Keratinocyte (primary cell): ENCODE measurements around the gene COMT. TPM values are rescaled to one million over a fixed set of nuclear protein-coding genes. Genes with fewer than 3 reads are reported as not detected.
A peak's percentile ranks its signal among the peaks of the same experiment; 100 is the strongest.

ENCODE experiments used
- DNase-seq: peaks from one replicate; pipeline ENCODE4 v3.0.0-alpha.2; 2011; ENCODE audit warnings: low read depth, missing footprints, low spot score
- FAIRE-seq: peaks from 2 replicates; lab custom pipeline; 2011; peaks lifted over from hg19 to GRCh38; lab: Jason Lieb, UNC
- H2AFZ ChIP-seq: 2 replicates; pipeline ENCODE4 v1.6.0; 2012; ENCODE audit warnings: low read length, control low read depth, inconsistent platforms; ENCODE audit not compliant: control insufficient read depth
- H3K27ac ChIP-seq: 2 replicates; pipeline ENCODE4 v1.5.1; 2011; ENCODE audit warnings: low read length; ENCODE audit not compliant: control insufficient read depth, insufficient read depth
- H3K27me3 ChIP-seq: 3 replicates; pipeline ENCODE4 v1.6.0; 2011; ENCODE audit warnings: low read length; ENCODE audit not compliant: control insufficient read depth, insufficient read depth; ENCODE audit errors: extremely low read depth
- H3K36me3 ChIP-seq, 2 experiments: 2 replicates in 1 of 2; 3 replicates in 1 of 2; pipeline ENCODE4 v1.5.1; 2011; ENCODE audit warnings: low read length in 2 of 2, mild to moderate bottlenecking in 1 of 2; ENCODE audit not compliant: control insufficient read depth in 2 of 2, insufficient read depth in 2 of 2; ENCODE audit errors: extremely low read depth in 1 of 2
- H3K4me1 ChIP-seq: 3 replicates; pipeline ENCODE4 v1.5.1; 2011; ENCODE audit warnings: low read length; ENCODE audit not compliant: control insufficient read depth, insufficient read depth; ENCODE audit errors: extremely low read depth
- H3K4me2 ChIP-seq: 3 replicates; pipeline ENCODE4 v1.6.0; 2011; ENCODE audit warnings: low read depth, low read length; ENCODE audit not compliant: control insufficient read depth, insufficient read depth; ENCODE audit errors: extremely low read depth
- H3K4me3 ChIP-seq, 3 experiments: fragments of 200-600 bp in 1 of 3; sonication (generic) in 1 of 3; 2 replicates in 2 of 3; 3 replicates in 1 of 3; pipeline ENCODE4 v1.5.1; 2011 to 2016; ENCODE audit warnings: low read length in 3 of 3, mild to moderate bottlenecking in 3 of 3, control low read depth in 2 of 3, inconsistent platforms in 1 of 3, low read depth in 1 of 3, mixed read lengths in 1 of 3, mixed run types in 1 of 3, moderate library complexity in 1 of 3; ENCODE audit not compliant: control insufficient read depth in 2 of 3, insufficient read depth in 2 of 3; ENCODE audit errors: extremely low read depth in 1 of 3
- H3K79me2 ChIP-seq: 2 replicates; pipeline ENCODE4 v1.6.0; 2012; ENCODE audit warnings: low read length; ENCODE audit not compliant: control insufficient read depth, insufficient read depth
- H3K9ac ChIP-seq: 3 replicates; pipeline ENCODE4 v1.6.0; 2011; ENCODE audit warnings: low read length; ENCODE audit not compliant: control insufficient read depth, insufficient read depth; ENCODE audit errors: extremely low read depth
- H3K9me1 ChIP-seq: 3 replicates; pipeline ENCODE4 v1.6.0; 2011; ENCODE audit warnings: low read length; ENCODE audit not compliant: control insufficient read depth, insufficient read depth; ENCODE audit errors: extremely low read depth
- H3K9me3 ChIP-seq: 2 replicates; pipeline ENCODE4 v1.5.1; 2012; ENCODE audit warnings: low read depth, low read length; ENCODE audit not compliant: control insufficient read depth
- H4K20me1 ChIP-seq: 3 replicates; pipeline ENCODE4 v1.6.0; 2011; ENCODE audit warnings: low read length; ENCODE audit not compliant: control insufficient read depth, insufficient read depth; ENCODE audit errors: extremely low read depth
- CTCF ChIP-seq, 3 experiments: IDR thresholded peaks in 1 of 3; conservative IDR thresholded peaks in 1 of 3; optimal IDR thresholded peaks in 1 of 3; 2 replicates in 2 of 3; 3 replicates in 1 of 3; pipeline versions ENCODE3 to v1.5.1; 2011; ENCODE audit warnings: low read length in 3 of 3, mild to moderate bottlenecking in 3 of 3, moderate library complexity in 2 of 3, control low read depth in 1 of 3, inconsistent platforms in 1 of 3; ENCODE audit not compliant: insufficient read depth in 2 of 3; ENCODE audit errors: extremely low read depth in 1 of 3
- EZH2 ChIP-seq: IDR thresholded peaks from one replicate; pipeline ENCODE4 v1.6.1; 2012; ENCODE audit warnings: inconsistent platforms, mild to moderate bottlenecking, low read length, moderate library complexity
- dilution Hi-C: fragments of 300-500 bp; cut with MboI; formaldehyde crosslinking; loops from one replicate; pipeline ENCODE4 v1.7.0; 2020; ENCODE audit warnings: low sequenced_read_pairs; ENCODE audit not compliant: extremely low pct_ligation_motif_present
- polyA plus RNA-seq, 5 experiments: library from polyadenylated mRNA; depleted of rRNA in 3 of 5; stranded (reverse) in 3 of 5; stranded (forward) in 1 of 5; unstranded in 1 of 5; fragments of >200 nt; gene quantifications; 1 replicate in 1 of 5; 2 replicates in 3 of 5; 3 replicates in 1 of 5; pipeline versions ENCODE4 v1.2.1 to v1.2.3, GENCODE V29; 2011 to 2012; ENCODE audit warnings: missing spikeins in 2 of 5, low read depth in 1 of 5, low replicate concordance in 1 of 5

COMT gene
- polyA plus RNA-seq, 1 donor (not counting 4 experiments of a cell fraction or from before 2014, with no cell fraction given), result 139 TPM

- Histone ChIP-seq H3K4me3 (no peak overlapping the region), H2AFZ (no peak overlapping the region), H3K27me3 (no peaks in the 10 kb centered on the region), H3K9me1 (no peaks in the 10 kb centered on the region), H3K36me3 (peaks cover 0 to 1% of the 10 kb centered on the region in 2 experiments), H4K20me1 (no peaks in the 10 kb centered on the region), H3K4me2 (no peak overlapping the region), H3K9ac (no peak overlapping the region), H3K4me1 (peaks cover 25% of the 10 kb centered on the region), H3K27ac (no peak overlapping the region), H3K79me2 (no peaks in the 10 kb centered on the region), H3K9me3 (no peaks in the 10 kb centered on the region)
- FAIRE-seq (no peak), DNase-seq (no peak)
- no peak for TF ChIP-seq EZH2
- no peak for TF ChIP-seq CTCF (optimal IDR thresholded peaks at IDR 0.05 in 1 of 3, IDR thresholded peaks at IDR 0.05 in 1 of 3, conservative IDR thresholded peaks at IDR 0.05 in 1 of 3; ENCODE audit: extremely low read depth in 1 of 3, insufficient read depth in 2 of 3, low read length in 3 of 3)
- dilution Hi-C loops, result no loop called here
Measured at GRCh38 chr22:19895160-19895849, 46.3 kb upstream of the COMT start.

- Histone ChIP-seq H3K79me2 (no peaks in the 10 kb centered on the region), H3K4me1 (peaks cover 11% of the 10 kb centered on the region), H3K36me3 (peaks cover 0 to 1% of the 10 kb centered on the region in 2 experiments), H3K27ac (no peak overlapping the region), H3K4me3 (no peak overlapping the region), H2AFZ (no peak overlapping the region), H3K9me3 (no peaks in the 10 kb centered on the region), H3K9me1 (no peaks in the 10 kb centered on the region), H3K9ac (no peak overlapping the region), H4K20me1 (no peaks in the 10 kb centered on the region), H3K27me3 (no peaks in the 10 kb centered on the region), H3K4me2 (no peak overlapping the region)
- no peak for DNase-seq
- no peak for FAIRE-seq
- TF ChIP-seq EZH2 (no peak), CTCF (optimal IDR thresholded peaks at IDR 0.05 in 1 of 3, IDR thresholded peaks at IDR 0.05 in 1 of 3, conservative IDR thresholded peaks at IDR 0.05 in 1 of 3; ENCODE audit: extremely low read depth in 1 of 3, insufficient read depth in 2 of 3, low read length in 3 of 3) (peak in 1 of 3 experiments; percentile 12)
- dilution Hi-C loops, result no loop called here
Measured at GRCh38 chr22:19896665-19897355, 44.8 kb upstream of the COMT start.
